ENCODE results near the gene NOS1.
A peak's percentile ranks its signal among the peaks of the same experiment; 100 is the strongest.
"Not testable (repeated sequence)": the region's sequence is repeated elsewhere in the genome, so short reads cannot be mapped to it uniquely, and the experiment has no call there.

Gene NOS1

GRCh38 chr12:117361347-117361751 is at the start of gene NOS1:
Gene NOS1, minus strand, starts transcription at chr12:117361626. Its CDS starts 30,557 bp downstream, at chr12:117331069.
- DNase-seq (ENCODE audit: low read depth, low spot score), result no peak

- DNase-seq (ENCODE audit: low read depth, low spot score), result no peak
Observed at GRCh38 chr12:117409286-117409685, 47.9 kb upstream of the NOS1 start.

- DNase-seq (ENCODE audit: low read depth, low spot score), result no peak
Observed at GRCh38 chr12:117408161-117408791, 46.9 kb upstream of the NOS1 start.

GRCh38 chr12:117404940-117405339 is 43.5 kb upstream of the NOS1 start:
- no peak for DNase-seq (ENCODE audit: low read depth, low spot score)

- DNase-seq (ENCODE audit: low read depth, low spot score), result no peak
Observed at GRCh38 chr12:117404203-117404853, 42.9 kb upstream of the NOS1 start.

GRCh38 chr12:117403586-117404139 is 42.2 kb upstream of the NOS1 start:
- DNase-seq (ENCODE audit: low read depth, low spot score), result no peak

GRCh38 chr12:117402363-117402762 is 40.9 kb upstream of the NOS1 start:
- DNase-seq (ENCODE audit: low read depth, low spot score), result no peak

- no peak for DNase-seq (ENCODE audit: low read depth, low spot score)
Observed at GRCh38 chr12:117400912-117401311, 39.5 kb upstream of the NOS1 start.

GRCh38 chr12:117398482-117398881 is 37.1 kb upstream of the NOS1 start:
- DNase-seq (ENCODE audit: low read depth, low spot score), result not testable (repeated sequence)

GRCh38 chr12:117395766-117396165 is 34.3 kb upstream of the NOS1 start:
- no peak for DNase-seq (ENCODE audit: low read depth, low spot score)

- DNase-seq (ENCODE audit: low read depth, low spot score), result no peak
Observed at GRCh38 chr12:117394491-117394890, 33.1 kb upstream of the NOS1 start.

- DNase-seq (ENCODE audit: low read depth, low spot score), result no peak
Observed at GRCh38 chr12:117393656-117394055, 32.2 kb upstream of the NOS1 start.

- DNase-seq (ENCODE audit: low read depth, low spot score), result no peak
Observed at GRCh38 chr12:117390866-117391265, 29.4 kb upstream of the NOS1 start.

- no peak for DNase-seq (ENCODE audit: low read depth, low spot score)
Observed at GRCh38 chr12:117388951-117389446, 27.6 kb upstream of the NOS1 start.

GRCh38 chr12:117387832-117388231 is 26.4 kb upstream of the NOS1 start:
- no peak for DNase-seq (ENCODE audit: low read depth, low spot score)

- no peak for DNase-seq (ENCODE audit: low read depth, low spot score)
Observed at GRCh38 chr12:117384735-117385134, 23.3 kb upstream of the NOS1 start.

- no peak for DNase-seq (ENCODE audit: low read depth, low spot score)
Observed at GRCh38 chr12:117380083-117380482, 18.7 kb upstream of the NOS1 start.

- DNase-seq (ENCODE audit: low read depth, low spot score), result no peak
Observed at GRCh38 chr12:117377758-117378157, 16.3 kb upstream of the NOS1 start.

GRCh38 chr12:117370588-117370987 is 9.2 kb upstream of the NOS1 start:
- DNase-seq (ENCODE audit: low read depth, low spot score), result no peak

- DNase-seq (ENCODE audit: low read depth, low spot score), result not testable (repeated sequence)
Observed at GRCh38 chr12:117370000-117370399, 8.6 kb upstream of the NOS1 start.

GRCh38 chr12:117367006-117367638 is 5.7 kb upstream of the NOS1 start:
- peak; percentile 31 for DNase-seq (ENCODE audit: low read depth, low spot score)

GRCh38 chr12:117365049-117365616 is 3.7 kb upstream of the NOS1 start:
- DNase-seq (ENCODE audit: low read depth, low spot score), result no peak

Measured in smooth muscle cell of the brain vasculature (primary cell).